Natural killer cell (primary cell): ENCODE measurements around the gene ATG3. TPM values are rescaled to one million over a fixed set of nuclear protein-coding genes. Genes with fewer than 3 reads are reported as not detected.

Source experiments
- ATAC-seq, 3 donors: fragments of 150-1000 bp in 2 of 3; fragments of 200-7000 bp in 1 of 3; cut with Tn5 transposase; 1 replicate in 1 of 3; 2 replicates in 2 of 3; pipeline ENCODE4 v1.10.0; 2021; ENCODE audit warnings: mild to moderate bottlenecking in 2 of 3, moderate library complexity in 2 of 3
- DNase-seq, 2 donors: peaks; one replicate each; pipeline versions ENCODE4 v3.0.0 to v3.0.0-alpha.2; 2013 to 2021; ENCODE audit warnings: mixed read lengths in 1 of 2
- H3K27ac ChIP-seq: one replicate; pipeline ENCODE4 v1.5.1; 2013; ENCODE audit warnings: mild to moderate bottlenecking, low read length
- H3K27me3 ChIP-seq: one replicate; pipeline ENCODE4 v1.6.1; 2013; ENCODE audit warnings: low read length; ENCODE audit not compliant: control insufficient read depth, insufficient read depth
- H3K36me3 ChIP-seq: one replicate; pipeline ENCODE4 v1.6.1; 2013; ENCODE audit warnings: low read length; ENCODE audit not compliant: control insufficient read depth, insufficient read depth
- H3K4me1 ChIP-seq: one replicate; pipeline ENCODE4 v1.6.1; 2013; ENCODE audit warnings: low read length; ENCODE audit not compliant: control insufficient read depth, insufficient read depth
- H3K4me3 ChIP-seq: one replicate; pipeline ENCODE4 v1.5.1; 2013; ENCODE audit warnings: low read length
- H3K9me3 ChIP-seq: one replicate; pipeline ENCODE4 v1.6.1; 2013; ENCODE audit warnings: low read length; ENCODE audit not compliant: control insufficient read depth, insufficient read depth
- H3K27ac Mint-ChIP-seq, 2 donors: one replicate each; pipeline ENCODE4 v1.8.0; 2022; ENCODE audit warnings: mild to moderate bottlenecking in 2 of 2, mixed read lengths in 2 of 2, moderate library complexity in 1 of 2
- H3K27me3 Mint-ChIP-seq, 2 donors: one replicate each; pipeline ENCODE4 v1.8.0; 2022; ENCODE audit warnings: low read depth in 2 of 2, mixed read lengths in 2 of 2
- H3K36me3 Mint-ChIP-seq: one replicate; pipeline ENCODE4 v1.8.0; 2022; ENCODE audit warnings: mixed read lengths
- H3K4me1 Mint-ChIP-seq, 2 donors: one replicate each; pipeline ENCODE4 v1.8.0; 2022; ENCODE audit warnings: mixed read lengths in 2 of 2
- H3K4me3 Mint-ChIP-seq: one replicate; pipeline ENCODE4 v1.8.0; 2022; ENCODE audit warnings: mild to moderate bottlenecking, moderate library complexity, mixed read lengths
- H3K9me3 Mint-ChIP-seq, 2 donors: one replicate each; pipeline ENCODE4 v1.8.0; 2022; ENCODE audit warnings: mixed read lengths in 2 of 2
- CTCF ChIP-seq: fragments of 200-600 bp; IDR thresholded peaks from one replicate; pipeline ENCODE4 v1.8.0; 2022; ENCODE audit warnings: antibody characterized with exemption
- WGBS: methylation state at CpG from one replicate; pipeline ENCODE4 v1.1.7; 2013; ENCODE audit warnings: missing lambda C conversion rate; ENCODE audit not compliant: insufficient coverage; 5-methylcytosine and 5-hydroxymethylcytosine counted together
- intact Hi-C: fragments of 100-400 bp; cut with micrococcal nuclease; formaldehyde crosslinking; loops from one replicate; pipeline ENCODE4 v1.14.2; 2022
- total RNA-seq, 4 donors: library from RNA; stranded (reverse); fragments of 120-200 nt in 1 of 4; gene quantifications; one replicate each; pipeline versions ENCODE4 v1.2.3 to v1.2.4, GENCODE V29; 2013 to 2022

Gene ATG3
- total RNA-seq, 3 donors from 2014 or later (not counting 1 experiment from before 2014, with no cell fraction given): 49.4 to 53.6 (median 52.0) TPM

- no peaks in the 10 kb centered on the region for H3K27me3 Mint-ChIP-seq
- H3K27ac Mint-ChIP-seq: no peak overlapping the region
- ATAC-seq (no peak), DNase-seq (no peak)
- no peak for TF ChIP-seq CTCF
- no peaks in the 10 kb centered on the region for H3K36me3 Mint-ChIP-seq
- WGBS: 68% methylated on average over 3 of the region's 3 CpGs
- peaks cover 7 to 9% of the 10 kb centered on the region in 2 donors for H3K4me1 Mint-ChIP-seq
- Histone ChIP-seq H3K36me3 (no peaks in the 10 kb centered on the region), H3K4me1 (no peaks in the 10 kb centered on the region), H3K9me3 (no peaks in the 10 kb centered on the region), H3K4me3 (no peak overlapping the region), H3K27ac (no peak overlapping the region), H3K27me3 (no peaks in the 10 kb centered on the region)
- no peaks in the 10 kb centered on the region for H3K9me3 Mint-ChIP-seq
- H3K4me3 Mint-ChIP-seq: no peak overlapping the region
- intact Hi-C loops: no loop called here
These were observed 57.6 kb downstream of the ATG3 start for GRCh38 chr3:112504123-112504522.

- ATAC-seq (no peak), DNase-seq (no peak)
- Mint-ChIP-seq H3K4me1 (peaks cover 13% of the 10 kb centered on the region in 2 donors), H3K36me3 (no peaks in the 10 kb centered on the region), H3K27me3 (no peaks in the 10 kb centered on the region), H3K9me3 (no peaks in the 10 kb centered on the region), H3K4me3 (no peak overlapping the region), H3K27ac (no peak overlapping the region)
- Histone ChIP-seq H3K27ac (no peak overlapping the region), H3K4me3 (no peak overlapping the region), H3K27me3 (no peaks in the 10 kb centered on the region), H3K36me3 (no peaks in the 10 kb centered on the region), H3K4me1 (no peaks in the 10 kb centered on the region), H3K9me3 (no peaks in the 10 kb centered on the region)
- 96% methylated on average over 4 of the region's 4 CpGs for WGBS
- no peak for TF ChIP-seq CTCF
- intact Hi-C loops: no loop called here
These were observed 58.3 kb downstream of the ATG3 start for GRCh38 chr3:112503304-112503972.

GRCh38 chr3:112500621-112501020, 61.1 kb downstream of the ATG3 start:
- Histone ChIP-seq H3K36me3 (no peaks in the 10 kb centered on the region), H3K9me3 (no peaks in the 10 kb centered on the region), H3K27ac (no peak overlapping the region), H3K4me3 (no peak overlapping the region), H3K4me1 (no peaks in the 10 kb centered on the region), H3K27me3 (no peaks in the 10 kb centered on the region)
- no peaks in the 10 kb centered on the region for H3K36me3 Mint-ChIP-seq
- H3K9me3 Mint-ChIP-seq: no peaks in the 10 kb centered on the region
- no peak for TF ChIP-seq CTCF
- intact Hi-C loops: no loop called here
- H3K27me3 Mint-ChIP-seq: no peaks in the 10 kb centered on the region
- H3K4me3 Mint-ChIP-seq: no peak overlapping the region
- no peak overlapping the region for H3K27ac Mint-ChIP-seq
- WGBS: no CpG with 5 or more reads among the region's 2 CpGs
- H3K4me1 Mint-ChIP-seq: peaks cover 13% of the 10 kb centered on the region in 2 donors
- ATAC-seq (no peak), DNase-seq (no peak)
